OCI-LY3 (cell line): ENCODE data around the gene CPEB3.

Experiments
- H2AFZ ChIP-seq: fragments of 200-600, 300-600 bp; shearing (Covaris generic); 2 replicates; pipeline ENCODE4 v1.6.0; 2014; ENCODE audit warnings: antibody characterized with exemption, low read depth, low read length
- H3K27ac ChIP-seq: fragments of 200-600, 300-600 bp; sonication (generic); 2 replicates; pipeline ENCODE4 v1.5.1; 2014; ENCODE audit warnings: mild to moderate bottlenecking, low read length, moderate library complexity, mixed read lengths
- H3K27me3 ChIP-seq: fragments of 200-600, 300-600 bp; sonication (generic); 2 replicates; pipeline ENCODE4 v1.6.1; 2014; ENCODE audit warnings: low read depth, low read length, mixed read lengths
- H3K36me3 ChIP-seq: fragments of 200-600, 300-600 bp; sonication (generic); replicated peaks from 2 replicates; pipeline ENCODE3; 2014; ENCODE audit warnings: low read depth, low read length, mixed read lengths
- H3K4me1 ChIP-seq: fragments of 300-600, 200-600 bp; sonication (generic); 2 replicates; pipeline ENCODE4 v1.6.1; 2014; ENCODE audit warnings: low read length, mixed read lengths
- H3K4me2 ChIP-seq: fragments of 200-600, 300-600 bp; sonication (generic); 2 replicates; pipeline ENCODE4 v1.6.1; 2014; ENCODE audit warnings: low read length, mixed read lengths
- H3K4me3 ChIP-seq: fragments of 300-600, 200-600 bp; sonication (generic); 2 replicates; pipeline ENCODE4 v1.5.1; 2014; ENCODE audit warnings: antibody characterized with exemption, mild to moderate bottlenecking, low read length, moderate library complexity
- H3K79me2 ChIP-seq: fragments of 300-600, 200-600 bp; shearing (Covaris generic); 2 replicates; pipeline ENCODE4 v1.6.1; 2014; ENCODE audit warnings: mild to moderate bottlenecking, low read length, mixed read lengths
- H3K9ac ChIP-seq: fragments of 300-600, 200-600 bp; shearing (Covaris generic); 2 replicates; pipeline ENCODE4 v1.6.0; 2014; ENCODE audit warnings: mild to moderate bottlenecking, low read length, moderate library complexity
- H3K9me3 ChIP-seq: fragments of 200-600, 300-600 bp; shearing (Covaris generic); 2 replicates; pipeline ENCODE4 v1.6.1; 2014; ENCODE audit warnings: low read length, mixed read lengths; ENCODE audit not compliant: insufficient read depth
- H4K20me1 ChIP-seq: fragments of 200-600, 300-600 bp; sonication (generic); 2 replicates; pipeline ENCODE4 v1.6.1; 2016; ENCODE audit warnings: low read length, mixed read lengths; ENCODE audit not compliant: insufficient read depth
- EZH2phosphoT487 ChIP-seq: fragments of 200-600 bp; shearing (Covaris generic); IDR thresholded peaks from 2 replicates; pipeline ENCODE4 v1.6.1; 2018; ENCODE audit warnings: antibody characterized with exemption, mixed run types, low read depth
- TF ChIP-seq, protein P1 (sequence below): fragments of 200-600, 300-600 bp; sonication (generic); IDR thresholded peaks from 2 replicates; pipeline ENCODE4 v1.5.1; 2014; ENCODE audit warnings: antibody characterized with exemption, low read length, low read depth

Gene CPEB3

DNA sequence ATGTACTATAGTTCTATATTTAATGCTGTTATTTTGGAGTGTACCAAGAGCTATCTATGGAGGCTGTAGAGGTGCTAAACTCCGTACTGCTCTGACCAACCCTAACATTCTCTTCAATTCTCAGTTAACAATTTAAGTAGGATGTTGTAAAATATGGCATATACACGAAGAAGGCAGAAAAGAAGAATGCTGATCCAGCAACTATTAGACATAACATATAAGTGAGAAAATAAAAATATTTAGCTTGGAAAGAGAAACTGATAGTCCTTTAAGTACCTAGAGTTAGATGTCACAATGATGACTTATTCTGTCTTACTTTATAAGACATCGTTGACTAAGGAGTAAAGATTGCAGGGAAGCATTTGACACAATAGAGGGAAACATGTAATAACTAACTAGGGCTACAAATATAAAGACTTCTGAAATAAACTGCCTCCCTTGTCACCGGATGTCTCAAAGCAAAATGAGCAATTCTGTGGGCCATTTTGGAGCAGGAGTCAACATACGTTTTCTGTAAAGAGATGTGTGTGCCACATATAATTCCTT, 159.5 kb downstream of the CPEB3 start:
- H3K79me2 ChIP-seq = no peaks in the 10 kb centered on the region

GRCh38 chr10:92130622-92131274, 160.1 kb downstream of the CPEB3 start:
- no peak overlapping the region for H3K4me3 ChIP-seq
- no peaks in the 10 kb centered on the region for H3K27me3 ChIP-seq
- H2AFZ ChIP-seq = no peak overlapping the region
- H3K27ac ChIP-seq = no peak overlapping the region
- H3K4me2 ChIP-seq = no peak overlapping the region
- H4K20me1 ChIP-seq = no peaks in the 10 kb centered on the region
- no peak for TF ChIP-seq EZH2phosphoT487
- TF ChIP-seq, protein P1, sequence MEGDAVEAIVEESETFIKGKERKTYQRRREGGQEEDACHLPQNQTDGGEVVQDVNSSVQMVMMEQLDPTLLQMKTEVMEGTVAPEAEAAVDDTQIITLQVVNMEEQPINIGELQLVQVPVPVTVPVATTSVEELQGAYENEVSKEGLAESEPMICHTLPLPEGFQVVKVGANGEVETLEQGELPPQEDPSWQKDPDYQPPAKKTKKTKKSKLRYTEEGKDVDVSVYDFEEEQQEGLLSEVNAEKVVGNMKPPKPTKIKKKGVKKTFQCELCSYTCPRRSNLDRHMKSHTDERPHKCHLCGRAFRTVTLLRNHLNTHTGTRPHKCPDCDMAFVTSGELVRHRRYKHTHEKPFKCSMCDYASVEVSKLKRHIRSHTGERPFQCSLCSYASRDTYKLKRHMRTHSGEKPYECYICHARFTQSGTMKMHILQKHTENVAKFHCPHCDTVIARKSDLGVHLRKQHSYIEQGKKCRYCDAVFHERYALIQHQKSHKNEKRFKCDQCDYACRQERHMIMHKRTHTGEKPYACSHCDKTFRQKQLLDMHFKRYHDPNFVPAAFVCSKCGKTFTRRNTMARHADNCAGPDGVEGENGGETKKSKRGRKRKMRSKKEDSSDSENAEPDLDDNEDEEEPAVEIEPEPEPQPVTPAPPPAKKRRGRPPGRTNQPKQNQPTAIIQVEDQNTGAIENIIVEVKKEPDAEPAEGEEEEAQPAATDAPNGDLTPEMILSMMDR = no peak
- H3K9me3 ChIP-seq = no peaks in the 10 kb centered on the region
- no peaks in the 10 kb centered on the region for H3K36me3 ChIP-seq
- H3K79me2 ChIP-seq = no peaks in the 10 kb centered on the region
- H3K9ac ChIP-seq = no peak overlapping the region
- H3K4me1 ChIP-seq = no peaks in the 10 kb centered on the region

More for the DNA sequence above, 159.5 kb downstream of the CPEB3 start:
- Histone ChIP-seq H4K20me1 (no peaks in the 10 kb centered on the region), H3K4me3 (no peak overlapping the region), H3K36me3 (no peaks in the 10 kb centered on the region), H3K4me1 (no peaks in the 10 kb centered on the region), H2AFZ (no peak overlapping the region), H3K27ac (no peak overlapping the region), H3K9me3 (no peaks in the 10 kb centered on the region), H3K27me3 (no peaks in the 10 kb centered on the region), H3K9ac (no peak overlapping the region), H3K4me2 (no peak overlapping the region)
- TF ChIP-seq, protein P1 = no peak
- no peak for TF ChIP-seq EZH2phosphoT487

GRCh38 chr10:92126100-92126650, 164.7 kb downstream of the CPEB3 start:
- Histone ChIP-seq H2AFZ (no peak overlapping the region), H3K27me3 (no peaks in the 10 kb centered on the region), H4K20me1 (no peaks in the 10 kb centered on the region), H3K79me2 (no peaks in the 10 kb centered on the region), H3K27ac (no peak overlapping the region), H3K36me3 (no peaks in the 10 kb centered on the region), H3K9me3 (no peaks in the 10 kb centered on the region), H3K9ac (no peak overlapping the region), H3K4me3 (no peak overlapping the region), H3K4me1 (no peaks in the 10 kb centered on the region), H3K4me2 (no peak overlapping the region)
- no peak for TF ChIP-seq EZH2phosphoT487
- TF ChIP-seq, protein P1 = no peak

- no peaks in the 10 kb centered on the region for H3K36me3 ChIP-seq
- H3K9ac ChIP-seq = no peak overlapping the region
- H3K27me3 ChIP-seq = no peaks in the 10 kb centered on the region
- H3K4me3 ChIP-seq = no peak overlapping the region
- TF ChIP-seq, protein P1 = no peak
- no peak for TF ChIP-seq EZH2phosphoT487
- no peaks in the 10 kb centered on the region for H3K9me3 ChIP-seq
- H3K27ac ChIP-seq = no peak overlapping the region
- no peaks in the 10 kb centered on the region for H3K79me2 ChIP-seq
- no peak overlapping the region for H2AFZ ChIP-seq
- H3K4me1 ChIP-seq = no peaks in the 10 kb centered on the region
- H3K4me2 ChIP-seq = no peak overlapping the region
- H4K20me1 ChIP-seq = no peaks in the 10 kb centered on the region
Observed at GRCh38 chr10:92125144-92125543, 165.7 kb downstream of the CPEB3 start.
